ENCODE data around the gene VPS11.
A peak's percentile ranks its signal among the peaks of the same experiment; 100 is the strongest.
"Not testable (repeated sequence)": the region's sequence is repeated elsewhere in the genome, so short reads cannot be mapped to it uniquely, and the experiment has no call there.

Gene VPS11

GRCh38 chr11:119084663-119085436 is 17.2 kb downstream of the VPS11 start, which contains the start of gene HMBS:
HMBS (plus strand) TSS chr11:119084881; CDS start chr11:119085034, 153 bp downstream.
- peak; percentile 93 for DNase-seq

GRCh38 chr11:119085437-119085847 is 17.8 kb downstream of the VPS11 start:
- no peak for DNase-seq

- no peak for DNase-seq
These were observed 19.5 kb downstream of the VPS11 start for GRCh38 chr11:119087123-119087522.

- no peak for DNase-seq
These were observed 20.2 kb downstream of the VPS11 start for GRCh38 chr11:119087747-119088241.

- no peak for DNase-seq
These were observed 20.8 kb downstream of the VPS11 start for GRCh38 chr11:119088406-119088805.

GRCh38 chr11:119089319-119089718 is 21.7 kb downstream of the VPS11 start:
- DNase-seq: no peak

GRCh38 chr11:119091178-119091577 is 23.6 kb downstream of the VPS11 start:
- no peak for DNase-seq

GRCh38 chr11:119091966-119092879 is 24.6 kb downstream of the VPS11 start:
- DNase-seq: no peak

- DNase-seq: no peak
These were observed 25.5 kb downstream of the VPS11 start for GRCh38 chr11:119092880-119093842.

GRCh38 chr11:119093942-119094815 is 26.6 kb downstream of the VPS11 start:
- no peak for DNase-seq

- no peak for DNase-seq
These were observed 27.1 kb downstream of the VPS11 start for GRCh38 chr11:119094816-119095065.

- peak; percentile 100 for DNase-seq
These were observed 27.7 kb downstream of the VPS11 start for GRCh38 chr11:119095066-119095880.

- DNase-seq: no peak
These were observed 32.1 kb downstream of the VPS11 start for GRCh38 chr11:119099711-119100110.

- DNase-seq: no peak
These were observed 32.8 kb downstream of the VPS11 start for GRCh38 chr11:119100246-119100970.

GRCh38 chr11:119100994-119101758 is 33.6 kb downstream of the VPS11 start:
- DNase-seq: no peak

- peak; percentile 95 for DNase-seq
These were observed 34.3 kb downstream of the VPS11 start, which contains the start of gene DPAGT1 for GRCh38 chr11:119101759-119102423. DPAGT1 (minus strand) TSS chr11:119101853; CDS start chr11:119101655, 198 bp downstream.

GRCh38 chr11:119103161-119103664 is 35.6 kb downstream of the VPS11 start:
- not testable (repeated sequence) for DNase-seq

- no peak for DNase-seq
These were observed 36.2 kb downstream of the VPS11 start for GRCh38 chr11:119103793-119104192.

Data from NCI-H774 (cell line).